Transverse colon (tissue), 4 donors: ENCODE results near the gene IP6K3.

Experiments
- EP300 ChIP-seq: sonication (generic); formaldehyde crosslinking; IDR thresholded peaks from one replicate; pipeline ENCODE4 v1.6.1; 2017; ENCODE audit warnings: antibody characterized with exemption, low read depth
- POLR2A ChIP-seq: fragments of 450-650 bp; IDR thresholded peaks from one replicate; pipeline ENCODE4 v1.6.1; 2016; ENCODE audit warnings: antibody characterized with exemption, mild to moderate bottlenecking, moderate library complexity
- POLR2AphosphoS5 ChIP-seq, 3 donors: sonication (generic); formaldehyde crosslinking; IDR thresholded peaks; one replicate each; pipeline ENCODE4 v1.6.1; 2016; ENCODE audit warnings: antibody characterized with exemption in 3 of 3
- TF ChIP-seq, protein P1 (sequence below), 5 experiments: fragments of 200-600 bp in 3 of 5; fragments of 450-650 bp in 2 of 5; sonication (generic) in 3 of 5; IDR thresholded peaks; 1 replicate in 2 of 5; 2 replicates in 3 of 5; pipeline ENCODE4 v1.5.1; 2016 to 2017; ENCODE audit warnings: antibody characterized with exemption in 5 of 5, inconsistent platforms in 3 of 5, mild to moderate bottlenecking in 2 of 5, moderate library complexity in 1 of 5

DNA sequence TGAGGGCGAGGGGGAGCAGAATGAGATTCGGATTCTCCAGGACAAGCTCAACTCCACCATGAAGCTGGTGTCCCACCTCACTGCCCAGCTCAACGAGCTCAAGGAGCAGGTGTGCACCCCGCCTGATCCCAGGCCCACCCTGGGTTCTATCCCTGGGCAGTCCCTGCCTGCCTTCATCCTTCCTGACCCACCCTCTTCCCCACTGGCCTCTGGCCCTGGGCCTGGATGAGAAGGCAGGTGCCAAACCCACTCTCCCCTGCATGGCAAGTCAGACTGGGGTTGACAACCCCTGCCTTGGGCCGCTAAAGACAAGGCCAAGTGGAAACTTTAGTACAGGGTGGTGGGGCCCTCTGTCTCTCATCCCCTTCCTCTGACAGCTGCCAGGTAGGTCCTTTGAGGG, 51.7 kb downstream of the IP6K3 start:
- TF ChIP-seq POLR2A (no peak), POLR2AphosphoS5 (IDR thresholded peaks at IDR 0.05) (no peak), EP300 (no peak)
- TF ChIP-seq, protein P1, sequence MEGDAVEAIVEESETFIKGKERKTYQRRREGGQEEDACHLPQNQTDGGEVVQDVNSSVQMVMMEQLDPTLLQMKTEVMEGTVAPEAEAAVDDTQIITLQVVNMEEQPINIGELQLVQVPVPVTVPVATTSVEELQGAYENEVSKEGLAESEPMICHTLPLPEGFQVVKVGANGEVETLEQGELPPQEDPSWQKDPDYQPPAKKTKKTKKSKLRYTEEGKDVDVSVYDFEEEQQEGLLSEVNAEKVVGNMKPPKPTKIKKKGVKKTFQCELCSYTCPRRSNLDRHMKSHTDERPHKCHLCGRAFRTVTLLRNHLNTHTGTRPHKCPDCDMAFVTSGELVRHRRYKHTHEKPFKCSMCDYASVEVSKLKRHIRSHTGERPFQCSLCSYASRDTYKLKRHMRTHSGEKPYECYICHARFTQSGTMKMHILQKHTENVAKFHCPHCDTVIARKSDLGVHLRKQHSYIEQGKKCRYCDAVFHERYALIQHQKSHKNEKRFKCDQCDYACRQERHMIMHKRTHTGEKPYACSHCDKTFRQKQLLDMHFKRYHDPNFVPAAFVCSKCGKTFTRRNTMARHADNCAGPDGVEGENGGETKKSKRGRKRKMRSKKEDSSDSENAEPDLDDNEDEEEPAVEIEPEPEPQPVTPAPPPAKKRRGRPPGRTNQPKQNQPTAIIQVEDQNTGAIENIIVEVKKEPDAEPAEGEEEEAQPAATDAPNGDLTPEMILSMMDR (IDR thresholded peaks at IDR 0.05), result no peak
